GM12873 (cell line): ENCODE measurements around the gene FAM221A.

ENCODE experiments used
- CTCF ChIP-seq: IDR thresholded peaks from 2 replicates; pipeline ENCODE4 v1.5.1; 2012; ENCODE audit warnings: low read depth, mild to moderate bottlenecking, moderate library complexity, low read length, control low read depth; ENCODE audit not compliant: insufficient read depth; ENCODE audit errors: missing control alignments

Gene FAM221A

GRCh38 chr7:23679898-23680413, at the start of gene FAM221A:
Gene FAM221A, plus strand, starts transcription at chr7:23680199. Its CDS starts 20 bp downstream, at chr7:23680219.
- peak; percentile 83 for TF ChIP-seq CTCF

GRCh38 chr7:23633417-23633816, 46.6 kb upstream of the FAM221A start:
- TF ChIP-seq CTCF: no peak

- no peak for TF ChIP-seq CTCF
Measured at GRCh38 chr7:23645822-23646221, 34.2 kb upstream of the FAM221A start.

GRCh38 chr7:23653942-23654341, 26.1 kb upstream of the FAM221A start:
- TF ChIP-seq CTCF: no peak

- peak; percentile 38 for TF ChIP-seq CTCF
Measured at GRCh38 chr7:23654508-23654907, 25.5 kb upstream of the FAM221A start.

- TF ChIP-seq CTCF: no peak
Measured at GRCh38 chr7:23655433-23655832, 24.6 kb upstream of the FAM221A start.

GRCh38 chr7:23658831-23659427, 21.1 kb upstream of the FAM221A start:
- no peak for TF ChIP-seq CTCF

- TF ChIP-seq CTCF: no peak
Measured at GRCh38 chr7:23661385-23661784, 18.6 kb upstream of the FAM221A start.
